Measurements from ENCODE around the gene MED31.
"Not testable (repeated sequence)": the region's sequence is repeated elsewhere in the genome, so short reads cannot be mapped to it uniquely, and the experiment has no call there.

MED31 gene

DNA sequence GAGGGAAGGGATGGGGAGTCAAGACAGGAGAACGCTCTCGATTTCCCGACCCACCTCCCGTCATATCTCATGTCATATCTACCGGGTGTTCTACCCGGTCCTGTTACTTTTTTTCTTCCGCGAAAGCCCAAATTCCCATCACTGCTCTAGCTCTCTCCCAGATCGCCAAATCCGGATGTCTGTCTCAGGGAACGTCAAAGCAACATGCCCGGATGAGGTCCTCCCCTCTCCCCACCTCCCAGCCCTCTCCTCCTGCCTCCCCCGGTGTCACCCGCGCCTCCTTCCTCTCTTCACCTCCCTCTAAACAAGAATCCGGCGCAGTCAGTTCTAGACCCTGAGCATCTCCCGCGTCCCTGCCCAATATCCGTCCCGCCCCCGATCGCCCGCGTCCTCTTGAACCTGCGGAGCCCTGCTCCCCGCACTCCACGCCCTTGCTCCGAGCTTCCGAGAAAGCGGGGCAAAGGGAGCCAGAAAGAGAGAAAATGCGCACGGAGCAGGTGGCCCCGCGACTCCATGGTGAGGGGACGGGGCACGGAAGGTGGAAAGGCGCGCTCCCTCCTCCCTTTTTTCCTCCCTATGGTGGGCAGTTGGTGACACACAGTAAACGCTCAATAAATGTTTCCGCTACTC lies 4.4 kb upstream of the MED31 start:
- not testable (repeated sequence) for DNase-seq (ENCODE audit: low read depth)

GRCh38 chr17:6654841-6655731 lies 3.7 kb upstream of the MED31 start:
- DNase-seq (ENCODE audit: low read depth), result no peak

- DNase-seq (ENCODE audit: low read depth), result no peak
Observed at GRCh38 chr17:6651919-6652452, 581 bp upstream of the MED31 start.

GRCh38 chr17:6648181-6648580 lies 3.2 kb downstream of the MED31 start:
- DNase-seq (ENCODE audit: low read depth), result no peak

- DNase-seq (ENCODE audit: low read depth), result no peak
Observed at GRCh38 chr17:6643451-6644125, 7.8 kb downstream of the MED31 start.

DNA sequence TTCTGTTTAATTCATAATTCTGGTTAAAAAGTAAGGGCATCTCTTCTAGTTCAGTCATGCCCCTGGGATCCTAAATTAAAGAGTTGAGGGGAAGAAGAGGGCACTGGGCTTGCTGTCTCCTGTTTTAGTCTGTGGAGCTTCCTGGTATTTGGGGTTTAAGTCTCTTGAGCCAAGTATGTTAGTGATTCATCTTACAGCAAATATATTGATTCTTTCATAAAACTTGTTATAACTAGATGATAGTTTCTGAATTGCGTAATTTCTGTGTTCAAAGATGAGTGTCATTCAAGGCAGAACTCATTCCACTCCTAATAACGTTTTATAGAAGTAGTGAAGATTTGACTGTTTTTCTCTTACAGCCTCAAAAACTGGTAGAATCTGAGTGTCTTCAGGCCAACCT lies 8.8 kb downstream of the MED31 start:
- no peak for DNase-seq (ENCODE audit: low read depth)

DNA sequence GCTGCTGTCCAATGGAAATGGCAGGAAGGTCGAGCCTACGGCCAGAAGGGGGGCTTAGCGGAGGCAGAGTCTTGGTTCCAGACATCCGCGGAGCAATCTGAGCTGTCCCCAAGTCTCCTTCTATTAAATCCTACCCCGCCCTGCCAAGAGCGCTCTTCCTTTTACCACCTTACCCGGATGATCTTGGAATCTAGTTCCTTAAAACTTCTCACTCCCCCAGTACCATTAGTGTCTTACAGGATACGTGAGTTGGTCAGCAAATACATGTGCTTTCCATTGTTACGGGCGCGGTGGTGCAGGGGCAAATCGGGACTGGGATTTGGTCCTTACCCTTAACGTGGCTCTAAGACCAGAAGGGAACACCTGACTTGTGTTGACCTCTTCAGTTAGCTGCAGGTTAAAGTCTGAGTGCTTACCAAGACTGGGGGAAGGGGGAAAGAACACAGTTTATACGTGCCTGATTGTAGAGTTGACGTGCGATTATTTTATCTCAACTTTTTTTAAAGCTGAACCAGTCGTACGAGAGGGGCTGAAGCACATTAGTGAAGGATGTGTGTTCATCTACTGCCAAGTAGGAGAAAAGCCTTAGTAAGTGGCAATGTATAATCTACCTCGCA lies 10.1 kb downstream of the MED31 start:
- DNase-seq (ENCODE audit: low read depth), result no peak

- DNase-seq (ENCODE audit: low read depth), result peak; percentile 79
Observed at GRCh38 chr17:6640536-6641246, 10.7 kb downstream of the MED31 start, which contains the start of the genes KIAA0753 and TXNDC17. KIAA0753 (minus strand) TSS chr17:6640711; CDS start chr17:6635103, 5,608 bp downstream. TXNDC17 (plus strand) TSS chr17:6641060; CDS start chr17:6641083, 23 bp downstream.

DNA sequence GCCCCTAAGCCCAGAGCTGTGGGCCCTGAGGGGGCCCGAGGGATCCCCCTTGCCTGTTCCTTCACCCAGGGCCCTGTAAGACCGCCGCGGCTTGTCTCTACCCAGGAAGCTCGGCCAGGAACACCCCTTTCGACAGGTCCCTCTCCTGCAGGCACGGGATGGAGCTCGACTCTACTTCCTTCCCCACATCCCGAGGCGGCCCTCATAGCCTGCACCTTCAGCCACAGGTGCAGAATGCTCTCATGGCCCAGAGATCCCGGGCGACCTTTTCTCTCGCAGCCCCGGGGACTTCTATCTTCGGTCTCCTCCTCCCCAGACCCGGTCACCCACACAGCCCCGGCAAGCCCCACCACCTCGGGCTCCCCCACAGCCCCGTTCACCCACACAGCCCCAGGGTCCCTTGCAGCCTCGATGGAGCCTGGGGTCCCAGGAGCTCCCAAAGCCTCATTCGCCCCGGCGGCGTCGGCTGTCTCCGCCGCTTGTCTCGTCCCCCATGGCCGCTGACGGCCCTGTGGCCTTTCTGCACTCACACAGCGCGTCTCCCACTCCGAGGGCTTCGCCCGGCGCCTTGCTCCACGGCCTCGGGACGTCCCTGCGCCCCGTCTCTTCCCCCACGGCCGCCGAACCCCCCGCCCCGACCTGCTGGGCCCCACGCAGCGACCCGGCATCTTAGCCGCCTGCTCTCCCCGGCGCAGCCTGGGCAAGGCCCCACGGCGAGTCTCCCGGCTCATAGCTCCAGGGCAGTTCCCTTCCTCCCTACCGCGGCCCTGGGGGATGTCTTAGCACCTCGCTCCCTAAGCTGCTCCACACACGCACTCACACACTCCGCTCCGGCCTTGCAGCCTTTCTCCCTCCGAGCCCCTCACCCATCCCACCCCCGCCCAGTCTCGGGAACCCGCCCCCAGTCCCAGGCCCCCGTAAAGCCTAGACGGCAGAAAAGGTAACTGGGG lies 11.5 kb downstream of the MED31 start:
- no peak for DNase-seq (ENCODE audit: low read depth)

- no peak for DNase-seq (ENCODE audit: low read depth)
Observed at GRCh38 chr17:6639014-6639585, 12.3 kb downstream of the MED31 start.

DNA sequence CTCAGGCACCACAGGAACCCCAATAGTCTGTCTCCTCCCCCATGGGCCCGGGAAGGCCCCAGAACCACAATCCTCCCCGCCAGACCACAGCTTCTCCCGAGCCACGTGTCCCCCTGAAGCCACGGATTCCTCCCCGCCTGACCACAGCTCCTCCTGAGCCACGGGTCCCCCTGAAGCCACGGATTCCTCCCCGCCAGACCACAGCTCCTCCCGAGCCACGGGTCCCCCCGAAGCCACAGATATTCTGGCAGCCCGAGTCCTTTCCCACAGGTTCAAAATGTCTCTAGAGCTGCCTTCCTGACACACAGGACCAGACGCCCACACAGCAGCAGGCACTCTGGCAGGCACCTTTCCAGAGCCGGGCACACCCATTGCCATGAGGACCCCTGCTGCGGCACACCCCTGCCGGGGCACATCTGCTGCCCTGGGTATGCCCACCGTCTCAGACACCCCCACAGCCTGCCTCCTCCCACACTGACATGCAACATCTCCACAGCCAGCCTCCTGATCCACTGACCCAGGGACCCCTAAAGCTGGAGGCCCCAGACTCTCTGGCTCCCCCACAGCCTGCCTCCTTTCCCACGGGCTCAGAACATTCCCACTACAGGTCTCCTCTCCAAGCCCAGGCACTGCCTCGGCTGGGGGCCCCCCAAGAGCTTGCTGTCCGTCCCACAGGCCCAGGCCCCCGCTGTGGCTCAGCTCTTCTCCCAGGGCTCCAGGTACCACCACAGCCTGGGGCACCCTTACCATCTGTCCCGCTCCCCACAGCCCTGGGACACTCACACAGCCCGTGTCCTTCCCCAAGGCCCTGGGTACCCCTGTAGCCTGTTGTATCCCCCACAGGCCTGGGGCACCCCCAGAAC lies 13.1 kb downstream of the MED31 start:
- DNase-seq (ENCODE audit: low read depth), result no peak

DNA sequence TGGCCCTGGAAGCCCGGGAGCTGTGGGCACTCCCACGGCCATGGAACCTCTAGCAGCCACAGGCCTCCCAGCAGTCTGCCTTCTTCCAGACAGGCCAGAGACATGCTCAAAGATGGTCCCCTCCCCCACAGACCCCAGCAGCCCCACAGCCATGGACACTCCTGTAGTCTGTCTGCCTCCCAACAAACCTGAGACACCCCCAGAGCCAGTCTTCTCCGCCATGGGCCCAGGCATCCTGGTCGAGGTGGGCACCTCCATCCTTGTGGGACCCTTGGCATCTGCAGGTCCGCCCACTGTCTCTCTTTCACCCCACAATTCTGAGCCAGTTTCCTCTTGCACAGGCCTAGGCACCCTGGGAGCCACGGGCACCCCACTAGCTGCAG lies 14.0 kb downstream of the MED31 start:
- DNase-seq (ENCODE audit: low read depth), result no peak

- no peak for DNase-seq (ENCODE audit: low read depth)
Observed at GRCh38 chr17:6636616-6637457, 14.6 kb downstream of the MED31 start.

DNA sequence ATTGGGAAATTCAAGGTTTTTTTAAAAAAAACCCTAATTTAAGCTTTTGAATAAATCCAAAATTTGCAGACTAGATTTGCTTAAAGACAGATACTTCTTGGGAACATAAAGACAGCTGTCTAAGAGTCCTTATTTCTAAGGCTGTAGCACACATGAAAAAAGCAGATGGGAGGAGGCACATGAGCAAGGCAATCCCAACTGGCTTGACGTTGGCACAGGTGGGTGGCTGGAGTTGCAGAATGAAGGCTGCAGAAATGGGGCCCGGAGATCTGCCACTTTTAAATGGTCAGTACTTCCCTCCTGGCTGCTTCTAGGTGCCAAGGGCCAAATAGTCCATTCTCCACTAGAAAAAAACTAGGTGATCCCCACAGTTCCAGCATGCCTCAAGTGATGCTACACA lies 15.3 kb downstream of the MED31 start:
- DNase-seq (ENCODE audit: low read depth), result no peak

DNA sequence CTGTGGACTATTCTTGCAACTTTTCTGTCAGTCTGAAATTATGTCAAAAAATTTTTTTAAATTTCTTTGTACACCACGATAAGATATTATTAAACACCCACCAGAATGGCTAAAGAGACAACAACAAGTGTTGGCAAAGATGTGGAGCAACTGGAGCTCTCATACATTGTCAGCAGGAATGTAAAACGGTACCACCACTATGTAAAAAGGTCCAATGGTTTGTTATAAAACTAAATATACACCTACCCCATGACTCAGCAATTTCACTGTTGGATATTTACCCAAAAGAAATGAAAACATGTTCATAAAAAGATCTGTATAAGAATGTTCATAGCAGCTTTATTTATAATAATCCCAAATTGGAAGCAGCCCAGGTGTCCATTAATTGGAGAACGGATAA lies 18.1 kb downstream of the MED31 start:
- DNase-seq (ENCODE audit: low read depth), result no peak

DNA sequence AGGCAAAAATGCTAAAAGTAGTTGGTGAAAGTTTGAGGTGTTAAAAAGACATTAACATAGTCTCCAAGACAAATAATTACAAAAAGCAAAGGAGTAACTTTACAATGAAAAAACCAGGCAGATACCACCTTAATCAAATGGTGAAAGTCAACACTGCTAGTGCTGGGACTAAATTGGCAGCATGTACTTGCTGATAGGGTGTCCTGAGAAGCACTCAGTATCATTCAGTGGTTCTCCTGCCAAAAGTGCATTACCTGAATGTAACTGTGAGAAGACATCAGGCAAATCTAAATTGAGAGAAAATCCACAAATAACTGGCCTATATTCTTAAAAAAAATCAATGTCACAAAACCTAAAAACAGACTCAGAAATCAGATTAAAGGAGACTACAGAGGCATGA lies 18.9 kb downstream of the MED31 start:
- no peak for DNase-seq (ENCODE audit: low read depth)

- no peak for DNase-seq (ENCODE audit: low read depth)
Observed at GRCh38 chr17:6630390-6630789, 21.0 kb downstream of the MED31 start.

DNA sequence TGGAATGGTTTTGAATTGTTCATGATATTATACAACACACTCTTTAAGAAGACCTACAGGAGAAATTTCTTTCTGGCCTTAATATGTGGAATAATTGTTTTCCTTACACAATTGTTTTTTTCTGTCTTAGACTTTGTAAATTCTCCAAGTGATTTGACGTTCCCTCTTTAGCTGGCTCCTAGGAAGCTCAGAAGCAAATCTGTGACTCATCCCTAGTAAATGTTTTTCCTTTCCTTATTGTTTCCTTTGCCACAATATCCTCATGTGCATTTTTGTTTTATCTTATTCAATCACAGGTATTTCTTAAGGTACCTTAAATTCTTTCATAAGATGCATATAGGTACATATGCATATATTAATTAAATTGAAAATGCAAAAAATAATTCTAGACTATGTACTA lies 24.4 kb downstream of the MED31 start:
- no peak for DNase-seq (ENCODE audit: low read depth)

Measured in stimulated activated CD8-positive, alpha-beta memory T cell treated with anti-CD3 and anti-CD28 coated beads, Interleukin-15, amount 100 ng/mL, for 1 hour (primary cell).